ENCODE results near the gene CDKN3.
"Not testable (repeated sequence)": the region's sequence is repeated elsewhere in the genome, so short reads cannot be mapped to it uniquely, and the experiment has no call there.

CDKN3 gene

DNA sequence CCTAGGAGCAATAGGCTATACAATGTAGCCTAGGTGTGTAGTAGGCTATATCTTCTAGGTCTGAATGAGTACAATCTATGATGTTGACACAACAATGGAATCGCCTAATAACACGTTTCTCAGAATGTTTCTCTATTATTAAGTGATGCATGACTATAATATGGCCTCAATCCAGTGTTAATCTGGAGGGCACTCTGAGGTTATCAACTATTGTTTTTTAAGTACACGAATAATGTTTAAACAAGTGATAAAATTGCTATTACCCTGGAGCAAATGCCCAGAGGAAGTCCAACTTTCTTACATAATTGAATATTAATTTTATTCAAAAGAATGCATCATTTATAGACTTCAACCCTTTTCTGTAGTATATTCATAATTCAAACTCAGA lies 60.8 kb downstream of the CDKN3 start:
- DNase-seq: no peak

DNA sequence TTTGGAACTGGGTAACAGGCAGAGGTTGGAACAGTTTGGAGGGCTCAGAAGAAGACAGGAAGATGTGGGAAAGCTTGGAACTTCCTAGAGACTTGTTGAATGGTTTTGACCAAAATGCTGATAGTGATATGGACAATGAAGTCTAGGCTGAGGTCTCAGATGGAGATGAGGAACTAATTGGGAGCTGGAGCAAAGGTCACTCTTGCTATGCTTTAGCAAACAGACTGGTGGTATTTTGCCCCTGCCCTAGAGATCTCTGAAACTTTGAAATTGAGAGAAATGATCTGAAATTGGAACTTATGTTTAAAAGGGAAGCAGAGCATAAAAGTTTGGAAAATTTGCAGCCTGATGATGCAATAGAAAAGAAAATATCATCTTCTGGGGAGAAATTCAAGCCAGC lies 61.7 kb downstream of the CDKN3 start:
- DNase-seq: not testable (repeated sequence)

DNA sequence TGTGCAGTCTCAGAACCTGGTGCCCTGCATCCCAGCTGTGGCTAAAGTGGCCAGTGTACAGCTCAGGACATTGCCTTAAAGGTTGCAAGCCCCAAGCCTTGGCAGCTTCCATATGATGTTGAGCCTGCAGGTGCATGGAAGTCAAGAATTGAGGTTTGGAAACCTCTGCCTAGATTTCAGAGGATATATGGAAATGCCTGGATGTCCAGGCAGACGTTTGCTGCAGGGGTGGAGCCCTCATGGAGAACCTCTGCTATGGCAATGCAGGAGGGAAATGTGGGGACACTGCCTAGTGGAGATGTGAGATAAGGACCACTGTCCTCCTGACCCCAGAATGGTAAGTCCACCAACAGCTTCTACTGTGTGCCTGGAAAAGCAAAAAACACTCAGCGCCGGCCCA lies 62.3 kb downstream of the CDKN3 start:
- DNase-seq: no peak

DNA sequence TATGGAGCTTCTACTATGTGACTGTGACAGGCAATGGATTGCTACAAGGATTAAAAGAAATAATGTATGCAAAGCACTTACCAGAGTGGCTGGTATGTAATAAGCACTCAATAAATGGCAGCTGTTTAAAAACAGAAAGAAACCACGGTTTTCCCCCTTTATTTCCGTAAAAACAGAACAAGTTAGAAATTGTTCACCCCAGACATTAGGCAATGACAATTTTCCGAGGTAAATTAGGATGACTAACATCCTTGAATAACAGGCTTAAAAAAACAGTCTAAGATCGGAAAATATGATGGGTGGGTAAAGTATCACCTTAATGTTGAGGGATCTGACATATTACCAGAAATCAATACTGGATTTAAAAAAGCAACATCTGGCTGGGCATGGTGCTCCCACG lies 65.2 kb downstream of the CDKN3 start:
- no peak for DNase-seq

DNA sequence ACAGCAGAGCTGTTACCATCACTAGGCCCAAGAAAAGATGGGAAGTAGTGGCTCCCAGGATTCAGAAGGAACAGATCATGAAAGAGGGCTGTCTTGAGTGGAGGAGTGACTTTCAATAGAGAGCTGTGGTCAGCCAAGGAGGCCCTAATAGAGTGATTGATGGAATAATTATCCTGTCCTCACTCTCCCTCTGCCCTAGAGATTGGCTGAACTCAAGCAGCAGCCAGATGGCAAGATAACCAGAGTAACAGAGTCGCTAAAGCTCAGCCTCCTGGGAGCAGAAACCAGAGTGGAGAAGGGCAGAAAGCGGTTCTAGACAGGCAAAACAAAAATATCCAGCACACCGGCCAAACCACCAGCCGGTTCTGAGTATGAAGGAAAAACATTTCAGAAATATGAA lies 68.8 kb downstream of the CDKN3 start:
- DNase-seq: no peak

DNA sequence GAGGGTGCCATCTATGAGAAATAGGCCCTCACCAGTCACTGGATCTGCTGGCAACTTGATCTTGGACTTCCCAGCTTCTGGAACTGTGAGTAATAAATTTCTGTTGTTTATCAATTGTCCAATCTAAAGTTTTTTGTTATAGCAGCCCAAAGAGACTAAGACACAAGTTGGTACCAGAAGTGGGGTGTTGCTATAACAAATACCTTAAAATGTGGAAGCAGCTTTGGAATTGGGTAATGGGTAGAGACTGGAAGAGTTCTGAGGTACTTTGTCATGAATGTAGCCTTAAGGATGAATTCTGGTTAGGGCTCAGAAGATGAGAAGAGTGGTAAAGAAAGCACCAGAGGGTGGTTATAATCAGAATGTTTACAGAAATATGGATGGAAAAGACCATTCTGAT lies 70.5 kb downstream of the CDKN3 start:
- DNase-seq: no peak
